Right lobe of liver (tissue), 6 donors: ENCODE measurements around the gene E2F8. TPM values are rescaled to one million over a fixed set of nuclear protein-coding genes. Genes with fewer than 3 reads are reported as not detected.

ENCODE experiments used
- ATAC-seq, 4 donors: fragments of 200-7000 bp; cut with Tn5 transposase; one replicate each; pipeline ENCODE4 v1.9.1; 2020; ENCODE audit warnings: mild to moderate bottlenecking in 4 of 4, moderate library complexity in 4 of 4
- DNase-seq, 3 donors: peaks; one replicate each; pipeline ENCODE4 v3.0.0-alpha.2; 2020
- H3K27ac ChIP-seq, 3 donors: fragments of 200-600 bp; one replicate each; pipeline ENCODE4 v1.8.0; 2022
- H3K27me3 ChIP-seq, 2 donors: fragments of 200-600 bp; one replicate each; pipeline ENCODE4 v1.8.0; 2022
- H3K36me3 ChIP-seq, 4 donors: fragments of 200-600 bp; sonication (generic) in 1 of 4; one replicate each; pipeline versions ENCODE4 v1.5.1 to v1.8.0; 2017 to 2022; ENCODE audit warnings: control low read depth in 1 of 4
- H3K4me1 ChIP-seq, 4 donors: fragments of 200-600 bp; sonication (generic) in 1 of 4; one replicate each; pipeline versions ENCODE4 v1.5.1 to v1.8.0; 2017 to 2022; ENCODE audit warnings: control low read depth in 1 of 4
- H3K4me3 ChIP-seq, 3 donors: fragments of 200-600 bp; one replicate each; pipeline ENCODE4 v1.8.0; 2022
- H3K9me3 ChIP-seq, 4 donors: fragments of 200-600 bp; sonication (generic) in 1 of 4; one replicate each; pipeline versions ENCODE4 v1.5.1 to v1.8.0; 2017 to 2022; ENCODE audit warnings: control low read depth in 1 of 4
- CTCF ChIP-seq, 4 donors: fragments of 200-600 bp in 3 of 4; fragments of 450-650 bp in 1 of 4; IDR thresholded peaks; one replicate each; pipeline versions ENCODE4 v1.5.1 to v1.8.0; 2016 to 2022; ENCODE audit warnings: antibody characterized with exemption in 4 of 4, mild to moderate bottlenecking in 2 of 4
- POLR2A ChIP-seq: fragments of 450-650 bp; IDR thresholded peaks from one replicate; pipeline ENCODE4 v1.6.1; 2017; ENCODE audit warnings: antibody characterized with exemption, mild to moderate bottlenecking
- WGBS: methylation state at CpG from one replicate; pipeline ENCODE4 v1.1.6; 2018; ENCODE audit warnings: low coverage, low lambda C conversion rate; ENCODE audit not compliant: insufficient coverage; ENCODE audit errors: missing lambda C conversion rate; 5-methylcytosine and 5-hydroxymethylcytosine counted together
- intact Hi-C, 2 donors: fragments of 100-400 bp; cut with DNase I; formaldehyde crosslinking; loops; one replicate each; pipeline versions ENCODE4 v1.11.2 to v1.14.1; 2022
- total RNA-seq, 6 experiments: library from RNA; depleted of rRNA in 2 of 6; stranded (reverse); fragments of >200 nt in 2 of 6; fragmentation: NEBNext Ultra II Directional in 3 of 6; extraction: Animal tissue kit (Norgen Biotek cat#: 25700) in 3 of 6; gene quantifications; one replicate each; pipeline versions ENCODE4 v1.1.0 to v1.2.4, GENCODE V29; 2016 to 2023
- donor health status: DM: no; HTN: yes; CAD: no.
- donor health status: DM: no; HTN: no; CAD: no.
- donor health status: DM: no; HTN: no; CAD: no.
- donor health status: DM: no; HTN: yes; CAD: no.
- donor health status: DM: no; HTN: yes; CAD: no.

E2F8 gene
- total RNA-seq, 6 experiments from 2014 or later, result 0.19 to 2.0 (median 0.49) TPM; not detected in 1

- Histone ChIP-seq H3K4me1 (no peaks in the 10 kb centered on the region), H3K27me3 (no peaks in the 10 kb centered on the region), H3K4me3 (no peak overlapping the region), H3K36me3 (no peaks in the 10 kb centered on the region), H3K9me3 (no peaks in the 10 kb centered on the region), H3K27ac (no peak overlapping the region)
- no peak for ATAC-seq
- intact Hi-C loops, result no loop called here
- TF ChIP-seq CTCF (IDR thresholded peaks at IDR 0.05) (no peak), POLR2A (no peak)
- DNase-seq, result no peak
- 96% methylated on average over 5 of the region's 7 CpGs for WGBS
Observed at GRCh38 chr11:19183646-19184045, 57.1 kb downstream of the E2F8 start.

- intact Hi-C loops, result no loop called here
- H3K4me3 ChIP-seq, result no peak overlapping the region
- ATAC-seq (peak in 2 of 4 donors; percentile 27 to 55), DNase-seq (no peak)
- H3K36me3 ChIP-seq, result no peaks in the 10 kb centered on the region
- no peaks in the 10 kb centered on the region for H3K9me3 ChIP-seq
- no peaks in the 10 kb centered on the region for H3K4me1 ChIP-seq
- no peaks in the 10 kb centered on the region for H3K27me3 ChIP-seq
- no peak overlapping the region for H3K27ac ChIP-seq
- 45% methylated on average over 4 of the region's 5 CpGs for WGBS
- TF ChIP-seq POLR2A (no peak), CTCF (IDR thresholded peaks at IDR 0.05) (no peak)
Observed at GRCh38 chr11:19181531-19182261, 59.0 kb downstream of the E2F8 start.

GRCh38 chr11:19176629-19177186 is 64.0 kb downstream of the E2F8 start:
- intact Hi-C loops, result no loop called here
- Histone ChIP-seq H3K36me3 (no peaks in the 10 kb centered on the region), H3K27ac (no peak overlapping the region), H3K9me3 (no peaks in the 10 kb centered on the region), H3K27me3 (no peaks in the 10 kb centered on the region), H3K4me1 (no peaks in the 10 kb centered on the region), H3K4me3 (no peak overlapping the region)
- ATAC-seq (no peak), DNase-seq (no peak)
- 56% methylated on average over 2 of the region's 2 CpGs for WGBS
- TF ChIP-seq POLR2A (no peak), CTCF (IDR thresholded peaks at IDR 0.05) (no peak)

Other genes with a start within 250 kb of the E2F8 start
- gene MRGPRX2, start 180.2 kb downstream of the E2F8 start, total RNA-seq, result not detected
- gene ZDHHC13, start 123.8 kb downstream of the E2F8 start, total RNA-seq, result 1 to 10 TPM in 5 of 6 experiments, under 1 TPM in 1; 0.73 to 4.2 (median 2.2) TPM
- gene CSRP3, start 39.0 kb downstream of the E2F8 start, total RNA-seq, result under 1 TPM in 2 of 6 experiments, not detected in 4; 0.22 to 0.81 TPM